Measurements from ENCODE around the gene BAD. TPM values are rescaled to one million over a fixed set of nuclear protein-coding genes. Genes with fewer than 3 reads are reported as not detected.
A peak's percentile ranks its signal among the peaks of the same experiment; 100 is the strongest.

Gene BAD
- total and polyA plus RNA-seq, 11 donors = 41.5 to 123 (median 58.5) TPM

- Histone ChIP-seq H3K27me3 (no peaks in the 10 kb centered on the region), H3K4me3 (no peak overlapping the region), H3K4me1 (peaks cover 0 to 26% (median 17%) of the 10 kb centered on the region in 12 donors), H3K9me3 (no peaks in the 10 kb centered on the region), H3K27ac (no peak overlapping the region), H3K36me3 (peaks cover 0 to 31% (median 18%) of the 10 kb centered on the region in 9 donors)
- TF ChIP-seq CTCF (IDR thresholded peaks at IDR 0.05) (no peak), POLR2A (IDR thresholded peaks at IDR 0.05) (no peak)
- intact Hi-C loops (cut with DNase I) = no loop called here
- no peak for ATAC-seq
- DNase-seq = no peak
- 92 to 96% (median 96%) methylated on average over 7 of the region's 7 CpGs for WGBS, 4 donors
Measured at GRCh38 chr11:64320556-64320955, 36.1 kb upstream of the BAD start.

- H3K9me3 ChIP-seq = no peaks in the 10 kb centered on the region
- no peaks in the 10 kb centered on the region for H3K27me3 ChIP-seq
- H3K36me3 ChIP-seq = peaks cover 0 to 46% (median 33%) of the 10 kb centered on the region in 9 donors
- H3K27ac ChIP-seq = peak overlapping the region; percentile 92 to 100 (median 99)
- DNase-seq (no peak), ATAC-seq (no peak)
- intact Hi-C loops (cut with DNase I) = loop anchor here in 7 of 10 donors (1.0 to 5.0 kb wide), 4 partner anchors 33 to 38 kb away; partner anchors contain the start of gene RPS6KA4 (in 3 of the 7)
- TF ChIP-seq CTCF (IDR thresholded peaks at IDR 0.05) (no peak), POLR2A (IDR thresholded peaks at IDR 0.05) (no peak)
- 27 to 33% (median 28%) methylated on average over 15 to 19 of the region's 19 CpGs for WGBS, 4 donors
- H3K4me1 ChIP-seq = peaks cover 0 to 34% (median 19%) of the 10 kb centered on the region in 12 donors
- H3K4me3 ChIP-seq = peak overlapping the region; percentile 69 to 99 (median 88)
Measured at GRCh38 chr11:64318766-64319761, 34.6 kb upstream of the BAD start.

GRCh38 chr11:64317961-64318765 is 33.7 kb upstream of the BAD start, which contains the start of gene PRDX5:
Gene PRDX5 (plus strand): TSS chr11:64318121. CDS start chr11:64318216, 95 bp downstream.
- DNase-seq = peak; percentile 97 to 99 (median 98)
- Histone ChIP-seq H3K36me3 (peaks cover 0 to 52% (median 34%) of the 10 kb centered on the region in 9 donors), H3K4me1 (peaks cover 0 to 43% (median 25%) of the 10 kb centered on the region in 12 donors), H3K4me3 (peak within 1 kb of the TSS; percentile 69 to 99 (median 88)), H3K9me3 (no peaks in the 10 kb centered on the region), H3K27ac (peak within 1 kb of the TSS; percentile 92 to 100 (median 99)), H3K27me3 (no peaks in the 10 kb centered on the region)
- intact Hi-C loops (cut with DNase I) = loop anchor here in 7 of 10 donors (1.0 to 5.0 kb wide), 4 partner anchors 34 to 39 kb away; partner anchors contain the start of gene RPS6KA4 (in 3 of the 7)
- peak; percentile 88 to 93 (median 90) for ATAC-seq
- WGBS, 4 donors = 0% methylated on average over 35 to 61 of the region's 61 CpGs
- TF ChIP-seq POLR2A (IDR thresholded peaks at IDR 0.05) (peak; percentile 65 to 89), CTCF (IDR thresholded peaks at IDR 0.05) (peak in 11 of 12 donors; percentile 14 to 71 (median 46))

Data from heart left ventricle (tissue), 16 donors.